OCI-LY1 (cell line): ENCODE data around the gene CCND1.

Source experiments
- H2AFZ ChIP-seq: fragments of 200-600 bp; sonication (generic), shearing (Covaris generic); 2 replicates; pipeline ENCODE4 v1.6.0; 2014; ENCODE audit warnings: antibody characterized with exemption, mild to moderate bottlenecking, low read length
- H3F3A ChIP-seq: fragments of 200-600 bp; sonication (generic), shearing (Covaris generic); 2 replicates; pipeline ENCODE4 v1.6.0; 2014; ENCODE audit warnings: mild to moderate bottlenecking, antibody characterized with exemption, low read length, moderate library complexity; ENCODE audit not compliant: insufficient read depth
- H3K27ac ChIP-seq: fragments of 200-600 bp; sonication (generic); 2 replicates; pipeline ENCODE4 v1.5.1; 2014; ENCODE audit warnings: low read length, mixed run types, mild to moderate bottlenecking, low read depth; ENCODE audit not compliant: poor library complexity, severe bottlenecking
- H3K27me3 ChIP-seq: fragments of 200-600 bp; sonication (generic); 2 replicates; pipeline ENCODE4 v1.6.0; 2014; ENCODE audit warnings: antibody characterized with exemption, mild to moderate bottlenecking, low read length, moderate library complexity; ENCODE audit not compliant: insufficient read depth
- H3K36me3 ChIP-seq: fragments of 200-600 bp; sonication (generic); 2 replicates; pipeline ENCODE4 v1.6.1; 2014; ENCODE audit warnings: mild to moderate bottlenecking, antibody characterized with exemption, low read length, moderate library complexity, mixed read lengths; ENCODE audit not compliant: insufficient read depth
- H3K4me1 ChIP-seq: fragments of 200-600 bp; sonication (generic); 2 replicates; pipeline ENCODE4 v1.5.1; 2014; ENCODE audit warnings: mild to moderate bottlenecking, low read length, moderate library complexity; ENCODE audit not compliant: insufficient read depth, severe bottlenecking
- H3K4me2 ChIP-seq: fragments of 200-600 bp; sonication (generic), shearing (Covaris generic); 2 replicates; pipeline ENCODE4 v1.6.1; 2014; ENCODE audit warnings: low read length
- H3K4me3 ChIP-seq: fragments of 200-600 bp; sonication (generic); 2 replicates; pipeline ENCODE4 v1.5.1; 2014; ENCODE audit warnings: low read length, low read depth, mild to moderate bottlenecking, mixed read lengths; ENCODE audit not compliant: poor library complexity, severe bottlenecking
- H3K79me2 ChIP-seq: fragments of 200-600 bp; shearing (Covaris generic); 2 replicates; pipeline ENCODE4 v1.6.1; 2016; ENCODE audit warnings: mixed run types, low read length, mixed read lengths; ENCODE audit not compliant: insufficient read depth
- H3K9ac ChIP-seq: fragments of 200-600 bp; sonication (generic), shearing (Covaris generic); 2 replicates; pipeline ENCODE4 v1.6.1; 2014; ENCODE audit warnings: mild to moderate bottlenecking, low read length, mixed read lengths
- H3K9me2 ChIP-seq: fragments of 200-600 bp; sonication (generic), shearing (Covaris generic); 2 replicates; pipeline ENCODE4 v1.6.1; 2014; ENCODE audit warnings: low read depth, mild to moderate bottlenecking, low read length, mixed read lengths
- H3K9me3 ChIP-seq: fragments of 200-600 bp; shearing (Covaris generic); 2 replicates; pipeline ENCODE4 v1.6.1; 2014; ENCODE audit warnings: low read length, mixed read lengths
- H4K20me1 ChIP-seq: fragments of 200-600 bp; sonication (generic), shearing (Covaris generic); 2 replicates; pipeline ENCODE4 v1.6.0; 2016; ENCODE audit warnings: mild to moderate bottlenecking, low read length; ENCODE audit not compliant: insufficient read depth
- CTCF ChIP-seq: fragments of 200-600 bp; sonication (generic), shearing (Covaris generic); IDR thresholded peaks from 2 replicates; pipeline ENCODE4 v1.5.1; 2017; ENCODE audit warnings: mild to moderate bottlenecking, antibody characterized with exemption, low read length, moderate library complexity, mixed read lengths
- EZH2 ChIP-seq: fragments of 200-600 bp; sonication (generic), shearing (Covaris generic); IDR thresholded peaks from 2 replicates; pipeline ENCODE4 v1.8.0; 2017; ENCODE audit warnings: borderline replicate concordance, mixed run types, mild to moderate bottlenecking, antibody characterized with exemption, low read length, moderate library complexity, mixed read lengths

CCND1 gene

GRCh38 chr11:69640995-69641581 is at the start of gene CCND1:
Gene CCND1, plus strand, starts transcription at chr11:69641156. Its CDS starts 158 bp downstream, at chr11:69641314.
- Histone ChIP-seq H3K9me2 (no peaks in the 10 kb centered on the region), H3K4me3 (peak within 1 kb of the TSS; percentile 19), H3K36me3 (no peaks in the 10 kb centered on the region), H4K20me1 (no peaks in the 10 kb centered on the region), H2AFZ (no peak within 1 kb of the TSS), H3K4me1 (no peaks in the 10 kb centered on the region), H3K9ac (no peak within 1 kb of the TSS), H3F3A (no peaks in the 10 kb centered on the region), H3K9me3 (no peaks in the 10 kb centered on the region), H3K4me2 (no peak within 1 kb of the TSS), H3K79me2 (no peaks in the 10 kb centered on the region), H3K27ac (no peak within 1 kb of the TSS), H3K27me3 (no peaks in the 10 kb centered on the region)
- TF ChIP-seq CTCF = no peak
- TF ChIP-seq EZH2 = no peak

GRCh38 chr11:69592986-69593650 is 47.8 kb upstream of the CCND1 start:
- Histone ChIP-seq H3F3A (no peaks in the 10 kb centered on the region), H3K4me2 (no peak overlapping the region), H3K9me3 (no peaks in the 10 kb centered on the region), H3K79me2 (no peaks in the 10 kb centered on the region), H3K36me3 (no peaks in the 10 kb centered on the region), H3K9ac (no peak overlapping the region), H3K9me2 (no peaks in the 10 kb centered on the region), H3K27ac (no peak overlapping the region), H2AFZ (no peak overlapping the region), H3K4me3 (no peak overlapping the region), H4K20me1 (no peaks in the 10 kb centered on the region), H3K27me3 (no peaks in the 10 kb centered on the region), H3K4me1 (no peaks in the 10 kb centered on the region)
- TF ChIP-seq CTCF = no peak
- TF ChIP-seq EZH2 = no peak

GRCh38 chr11:69593851-69594250 is 47.1 kb upstream of the CCND1 start:
- H3K4me1 ChIP-seq = no peaks in the 10 kb centered on the region
- no peaks in the 10 kb centered on the region for H3K27me3 ChIP-seq
- H3K27ac ChIP-seq = no peak overlapping the region
- no peak overlapping the region for H3K9ac ChIP-seq
- no peak overlapping the region for H3K4me2 ChIP-seq
- H3K9me2 ChIP-seq = no peaks in the 10 kb centered on the region
- H4K20me1 ChIP-seq = no peaks in the 10 kb centered on the region
- no peaks in the 10 kb centered on the region for H3F3A ChIP-seq
- no peaks in the 10 kb centered on the region for H3K79me2 ChIP-seq
- no peaks in the 10 kb centered on the region for H3K36me3 ChIP-seq
- TF ChIP-seq CTCF (no peak), EZH2 (no peak)
- no peak overlapping the region for H2AFZ ChIP-seq
- no peaks in the 10 kb centered on the region for H3K9me3 ChIP-seq
- H3K4me3 ChIP-seq = no peak overlapping the region
